ENCODE results near the gene DNAH8.

DNAH8 gene

GRCh38 chr6:38799529-38800184 is 84.5 kb downstream of the DNAH8 start:
- DNase-seq, result no peak

GRCh38 chr6:38801305-38801704 is 86.2 kb downstream of the DNAH8 start:
- DNase-seq, result no peak

DNA sequence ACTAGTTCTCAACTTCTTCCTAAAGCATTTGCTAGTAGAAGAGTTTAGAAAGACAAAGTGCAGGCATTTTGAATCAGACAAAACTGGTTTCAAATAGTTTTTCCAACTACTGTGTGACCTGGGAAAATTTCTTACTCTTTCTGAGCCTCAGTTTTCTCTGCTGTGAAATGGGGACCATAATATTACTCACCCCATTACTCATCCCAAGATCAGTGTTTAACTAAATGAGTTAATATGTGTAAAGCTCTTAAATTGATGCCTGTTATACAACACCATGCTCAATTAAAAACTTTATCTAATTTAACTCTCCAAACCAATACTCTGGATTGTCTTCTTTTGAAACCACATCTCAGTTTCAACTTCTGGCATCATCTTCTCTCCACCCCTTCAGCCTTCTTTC is 87.4 kb downstream of the DNAH8 start:
- no peak for DNase-seq

DNA sequence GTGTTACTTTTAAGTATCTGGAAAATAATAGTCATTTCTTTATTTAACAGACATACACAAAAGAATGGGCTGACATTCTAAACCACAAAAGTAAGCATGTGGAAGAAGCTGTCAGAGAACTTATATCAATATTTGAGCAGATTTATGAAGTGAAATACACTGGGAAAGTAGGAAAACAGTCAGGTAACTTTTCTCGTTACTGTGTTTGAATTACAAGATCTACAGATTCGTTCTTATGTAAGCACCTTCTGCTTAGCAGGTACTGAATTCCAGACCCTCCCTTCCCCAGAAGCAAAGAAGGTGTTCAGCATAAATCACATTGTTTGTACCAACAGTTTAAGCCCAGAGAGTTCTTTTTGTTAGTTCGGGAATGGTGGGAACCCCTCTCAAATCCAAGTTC is 88.0 kb downstream of the DNAH8 start:
- no peak for DNase-seq

DNA sequence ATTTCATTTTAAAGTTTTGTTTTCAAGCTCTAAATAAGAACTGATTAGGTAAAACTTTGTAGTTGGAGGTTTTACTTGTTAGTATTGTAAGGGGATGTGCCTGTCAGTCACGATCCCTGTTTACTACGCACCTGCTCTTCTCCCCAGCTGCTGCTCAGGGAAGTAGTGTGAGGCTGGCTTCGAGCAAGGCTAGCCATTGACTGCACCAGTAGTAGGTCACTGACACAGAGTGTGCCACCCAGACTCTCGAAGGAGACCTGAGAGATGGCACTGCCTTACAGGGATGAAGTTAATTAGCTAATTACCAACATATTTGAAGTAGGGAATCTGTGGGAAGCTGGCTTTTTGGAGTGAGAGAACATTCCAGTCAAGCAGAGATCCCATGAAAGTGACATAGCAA is 89.2 kb downstream of the DNAH8 start:
- no peak for DNase-seq

- DNase-seq, result no peak
Observed at GRCh38 chr6:38805127-38805655, 90.1 kb downstream of the DNAH8 start.

DNA sequence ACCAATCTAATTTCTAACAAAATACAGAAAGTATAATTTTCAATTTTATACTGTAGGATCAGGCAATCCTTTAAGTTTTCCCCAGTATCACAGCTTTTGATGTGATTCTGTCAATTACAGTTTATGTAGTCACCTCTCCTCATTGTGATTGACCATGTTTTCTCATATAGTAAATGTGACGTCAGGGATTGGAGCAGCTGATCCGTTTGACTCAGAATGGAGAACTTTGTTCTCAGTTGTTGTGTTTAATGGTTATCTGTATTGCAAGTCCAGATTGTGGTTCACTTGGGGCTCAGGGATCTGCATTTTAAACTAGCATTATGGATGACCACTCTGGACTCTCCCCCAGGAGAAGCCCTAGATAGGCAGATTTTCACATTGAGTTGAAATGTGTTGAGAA is 90.6 kb downstream of the DNAH8 start:
- no peak for DNase-seq

DNA sequence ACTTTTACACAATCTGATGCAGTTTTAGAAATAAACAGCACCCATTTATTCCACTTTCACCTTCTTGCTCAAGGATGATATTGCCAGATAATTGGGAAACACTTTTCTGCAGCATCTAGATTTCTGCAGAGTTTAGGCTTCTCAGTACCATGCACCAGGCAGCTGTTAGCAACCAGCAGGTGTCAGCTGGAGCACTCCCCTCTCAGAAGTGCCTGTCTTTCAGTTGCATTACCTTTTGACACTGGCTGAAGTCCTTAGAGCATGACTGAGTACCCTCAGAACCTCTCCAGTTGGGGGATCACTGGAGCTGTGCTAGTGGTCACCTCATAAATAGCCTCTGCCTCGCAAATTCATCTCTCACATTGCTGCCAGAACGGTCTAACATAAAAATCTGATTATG is 91.2 kb downstream of the DNAH8 start:
- DNase-seq, result no peak

GRCh38 chr6:38806833-38807232 is 91.7 kb downstream of the DNAH8 start:
- DNase-seq, result no peak

- DNase-seq, result no peak
Observed at GRCh38 chr6:38808039-38808438, 92.9 kb downstream of the DNAH8 start.

DNA sequence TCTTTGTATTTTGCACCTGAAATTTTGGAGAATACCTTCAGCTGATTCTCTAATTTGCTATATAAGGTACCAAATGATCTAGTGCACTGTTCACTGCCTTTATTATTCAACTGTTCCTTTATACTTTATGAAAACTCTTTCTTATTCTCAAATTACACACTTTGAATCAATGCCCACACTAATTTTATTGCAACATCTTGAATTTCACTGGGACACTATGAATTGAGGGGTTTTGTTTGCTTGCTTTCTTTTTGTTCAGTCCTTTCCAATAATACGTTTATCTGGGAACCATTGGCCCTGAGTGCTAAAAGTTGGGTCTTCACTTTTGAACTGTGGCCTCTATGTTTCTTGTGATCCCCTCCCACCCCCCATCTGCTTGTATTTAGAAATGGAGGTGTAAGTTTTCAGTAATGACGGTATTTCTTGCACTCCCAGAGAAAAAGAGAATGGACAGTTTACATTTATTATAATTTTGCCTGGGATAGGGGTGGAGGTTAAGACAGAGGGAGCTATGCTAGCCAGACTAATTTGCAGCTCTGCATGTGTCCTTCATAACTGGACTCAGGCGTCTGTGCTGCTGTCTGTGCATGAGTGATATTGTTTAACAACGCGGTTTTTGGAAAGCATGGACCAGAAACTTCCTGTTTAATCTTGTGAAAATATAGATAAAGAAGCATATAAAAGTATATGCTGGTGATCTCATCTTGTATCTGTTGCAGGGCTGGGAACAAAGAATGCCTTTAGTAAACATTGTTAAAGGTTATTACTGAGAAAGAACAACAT is 98.1 kb downstream of the DNAH8 start:
- DNase-seq, result no peak

DNA sequence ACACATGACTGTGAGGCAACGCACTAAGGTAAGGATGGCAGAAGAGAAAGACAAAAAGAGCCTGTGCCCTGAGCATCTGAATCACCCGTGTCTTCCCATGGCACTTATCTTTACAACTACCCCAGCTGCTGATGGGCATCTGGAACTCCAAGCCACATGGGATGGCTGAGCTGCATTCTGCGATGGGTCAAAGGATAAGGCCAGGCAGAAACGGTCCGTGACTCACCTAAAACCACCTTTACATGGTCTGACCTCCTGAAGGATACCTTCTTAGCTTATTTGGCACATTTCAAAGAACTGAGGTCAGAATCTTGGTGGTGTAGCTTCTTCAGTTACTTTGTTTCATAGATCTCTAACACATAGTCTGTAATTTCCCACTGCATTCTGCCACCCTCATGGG is 99.7 kb downstream of the DNAH8 start:
- no peak for DNase-seq

DNA sequence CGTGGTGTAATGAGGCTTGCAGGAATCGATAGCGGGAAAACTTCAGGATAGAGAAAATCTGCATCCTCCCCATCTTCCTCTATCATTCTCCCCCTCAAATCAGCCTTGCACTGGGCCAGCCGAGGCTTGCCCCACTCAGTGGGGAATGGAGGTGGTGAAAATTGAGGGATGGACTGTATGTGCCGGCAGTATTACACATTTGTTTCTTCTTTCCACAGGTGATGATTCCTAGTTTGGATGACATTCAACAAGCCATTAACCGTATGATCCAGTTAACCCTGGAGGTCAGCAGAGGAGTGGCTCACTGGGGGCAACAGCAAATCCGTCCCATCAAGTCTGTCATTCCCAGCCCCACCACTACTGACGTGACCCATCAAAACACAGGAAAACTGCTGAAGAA is 100.1 kb downstream of the DNAH8 start:
- DNase-seq, result no peak

GRCh38 chr6:38818691-38819090 is 103.6 kb downstream of the DNAH8 start:
- DNase-seq, result no peak

DNA sequence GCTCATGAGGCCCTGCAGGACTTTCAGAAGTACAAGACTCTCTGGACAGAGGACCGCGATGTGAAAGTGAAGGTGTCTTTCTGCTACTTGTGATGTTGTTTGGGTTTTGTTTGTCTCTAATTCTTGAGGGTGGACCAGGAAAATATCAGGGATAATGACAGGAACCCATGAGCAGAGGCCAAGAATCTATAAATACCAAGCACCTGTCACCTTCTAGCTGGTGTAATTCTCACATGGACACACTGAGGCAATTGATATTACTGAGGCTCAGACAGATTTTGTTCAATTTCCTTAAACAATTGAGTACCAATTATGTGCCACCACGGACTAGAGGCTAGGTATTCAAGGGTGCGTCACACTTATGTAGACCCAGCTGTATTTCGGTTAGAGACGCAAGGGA is 107.9 kb downstream of the DNAH8 start:
- no peak for DNase-seq

DNA sequence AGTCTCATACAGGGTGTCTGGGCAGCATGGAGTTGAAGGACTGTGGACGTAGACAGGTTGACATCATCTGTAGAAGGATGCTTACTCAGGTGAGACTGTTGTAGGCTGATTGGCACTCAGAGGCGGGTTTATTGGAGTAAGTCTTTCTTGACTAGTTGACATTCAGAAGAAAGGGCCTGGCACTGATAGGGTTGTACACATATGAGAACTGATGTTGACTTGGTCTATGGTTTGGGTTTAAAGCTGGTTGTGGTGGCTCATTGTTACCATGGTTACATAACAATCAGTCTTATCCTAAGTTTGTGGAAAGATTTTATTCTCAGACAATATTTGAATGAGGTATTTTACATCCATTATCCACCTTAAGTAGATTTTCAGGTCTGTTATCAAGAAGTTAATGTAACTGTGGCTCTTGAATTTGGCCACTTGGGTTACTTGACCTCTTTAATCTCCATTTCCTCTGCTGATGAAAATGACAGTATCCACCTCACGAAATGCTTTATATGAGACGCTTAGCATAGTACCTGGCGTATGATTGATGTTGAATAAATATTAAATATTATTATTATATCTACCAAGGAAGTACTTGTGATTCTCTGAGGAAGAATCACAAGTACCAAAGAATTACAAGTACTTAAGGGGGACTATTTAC is 109.3 kb downstream of the DNAH8 start:
- no peak for DNase-seq

DNA sequence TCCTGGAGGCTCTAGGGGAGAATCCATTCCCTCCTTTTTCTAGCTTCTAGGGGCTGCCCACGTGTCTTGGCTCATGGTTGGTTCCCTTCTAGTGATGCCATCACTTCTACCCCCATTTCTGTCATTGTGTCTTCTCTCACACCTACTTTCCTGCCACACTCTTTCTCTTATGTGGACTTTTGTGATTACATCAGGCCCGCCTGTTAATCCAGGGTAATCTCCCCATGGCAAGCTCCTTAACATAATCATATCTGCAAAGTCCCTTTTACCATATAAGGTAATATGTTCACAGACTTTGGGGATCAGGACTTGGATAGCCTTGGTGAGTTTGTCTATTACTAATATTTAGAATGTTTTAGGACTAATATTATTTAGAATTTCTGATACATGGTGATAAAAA is 111.9 kb downstream of the DNAH8 start:
- DNase-seq, result no peak

DNA sequence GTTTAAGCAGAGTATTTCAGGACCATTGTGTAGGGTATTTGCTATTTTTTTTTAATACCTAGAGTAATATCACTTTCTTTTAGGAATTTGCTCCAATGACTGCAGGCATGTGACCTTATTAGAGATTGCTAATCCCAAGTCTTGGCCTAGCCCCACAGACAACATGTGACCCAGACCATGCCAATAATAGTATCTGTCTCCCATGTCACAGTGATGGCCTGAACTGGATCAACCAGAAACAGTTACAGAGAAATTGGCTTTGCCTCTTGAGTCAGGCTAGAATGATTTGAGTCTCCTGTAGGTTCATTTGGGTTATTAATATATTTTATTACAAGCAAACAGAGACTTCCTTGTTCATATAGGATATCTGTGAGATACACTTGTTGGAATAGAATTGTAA is 116.8 kb downstream of the DNAH8 start:
- no peak for DNase-seq

GRCh38 chr6:38833320-38833719 is 118.2 kb downstream of the DNAH8 start:
- no peak for DNase-seq

GRCh38 chr6:38836585-38836984 is 121.5 kb downstream of the DNAH8 start:
- DNase-seq, result no peak

GRCh38 chr6:38837101-38837500 is 122.0 kb downstream of the DNAH8 start:
- no peak for DNase-seq

DNA sequence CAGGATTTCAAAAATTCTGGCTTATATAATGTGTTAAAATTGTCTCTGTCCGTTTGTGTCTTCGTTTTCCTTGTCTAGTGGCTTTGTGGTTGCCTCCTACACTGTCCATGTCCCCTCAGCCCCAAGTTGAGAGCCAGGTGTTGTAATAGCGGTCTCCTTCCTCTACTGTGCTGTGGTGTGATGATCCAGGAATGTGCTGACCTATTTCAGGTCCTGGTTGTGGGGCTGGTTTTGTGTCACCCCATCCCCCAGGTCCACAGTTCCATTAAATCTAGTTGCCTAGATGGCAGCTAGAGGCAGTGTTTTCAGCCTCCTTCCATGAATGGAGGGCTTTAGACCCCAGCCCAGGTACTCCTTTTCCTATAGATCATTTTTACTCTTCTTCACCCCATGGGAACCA is 128.7 kb downstream of the DNAH8 start:
- no peak for DNase-seq

DNA sequence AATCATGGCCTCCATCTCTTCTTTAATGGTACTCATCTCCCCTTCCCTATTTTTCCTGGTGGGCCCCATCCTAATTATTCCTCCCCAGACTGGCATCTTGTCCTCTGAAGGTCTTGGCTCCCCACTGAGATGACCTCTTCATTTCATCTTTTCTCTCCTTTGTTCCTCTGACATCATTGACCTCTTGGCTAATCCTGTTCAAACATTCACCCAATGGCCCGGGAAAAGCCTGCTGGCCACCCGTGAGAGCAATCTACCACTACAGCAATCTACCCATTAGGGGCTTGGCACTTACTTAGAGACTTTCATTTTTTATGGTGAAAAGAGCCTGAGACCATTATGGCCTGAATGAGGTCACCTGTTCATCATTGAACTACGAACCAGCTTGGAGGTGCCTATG is 130.8 kb downstream of the DNAH8 start:
- no peak for DNase-seq

- no peak for DNase-seq
Observed at GRCh38 chr6:38846361-38846760, 131.2 kb downstream of the DNAH8 start.

Data from stimulated activated CD4-positive, alpha-beta T cell treated with anti-CD3 and anti-CD28 coated beads, Interleukin-2, amount 100 ng/mL, for 24 hours (primary cell).